ENCODE results near the gene FAM193B.

- TF ChIP-seq EGR1 (conservative IDR thresholded peaks at IDR 0.05), result no peak
- TF ChIP-seq ZNF224 (CRISPR knock-in tag; IDR thresholded peaks at IDR 0.05), result no peak
- no peak for TF ChIP-seq GATAD2A (IDR thresholded peaks at IDR 0.05)
- TF ChIP-seq ZEB2 (IDR thresholded peaks at IDR 0.05), result no peak
- no peak for TF ChIP-seq REST (IDR thresholded peaks at IDR 0.05; ENCODE audit: borderline replicate concordance)
- no peak for TF ChIP-seq REST (CRISPR knock-in tag; IDR thresholded peaks at IDR 0.05; ENCODE audit: low read depth)
- TF ChIP-seq CTCF (IDR thresholded peaks at IDR 0.05 in 2 of 3, conservative IDR thresholded peaks at IDR 0.05 in 1 of 3; ENCODE audit: insufficient read depth in 2 of 3, low read depth in 1 of 3, low read length in 3 of 3), result no peak
- TF ChIP-seq MAX (CRISPR knock-in tag; IDR thresholded peaks at IDR 0.05), result no peak
- no peak for TF ChIP-seq ZNF507 (tag; conservative IDR thresholded peaks at IDR 0.05)
- no peak for TF ChIP-seq ZFP1 (CRISPR knock-in tag; IDR thresholded peaks at IDR 0.05)
- no peak for TF ChIP-seq TAF1 (IDR thresholded peaks at IDR 0.05; ENCODE audit: control insufficient read depth, extremely low read depth, insufficient read depth, low read length, severe bottlenecking)
- no peak for TF ChIP-seq EZH2 (IDR thresholded peaks at IDR 0.05; ENCODE audit: borderline replicate concordance, low read depth, low read length)
- TF ChIP-seq TEAD4 (IDR thresholded peaks at IDR 0.05; ENCODE audit: low read length), result no peak
- TF ChIP-seq TEAD4 (CRISPR knock-in tag; IDR thresholded peaks at IDR 0.05; ENCODE audit: borderline replicate concordance), result no peak
- no peak for TF ChIP-seq SREBF1 (IDR thresholded peaks at IDR 0.05; ENCODE audit: borderline replicate concordance, low read depth, low read length)
- no peak for TF ChIP-seq TSHZ1 (CRISPR knock-in tag; IDR thresholded peaks at IDR 0.05)
Observed at GRCh38 chr5:177519463-177520235, 34.7 kb downstream of the FAM193B start.

All from K562 (cell line).